RWPE2 (cell line): ENCODE results near the gene INSIG1.

ENCODE experiments used
- ATAC-seq: fragments of 200-7000 bp; cut with Tn5 transposase; 3 replicates; pipeline ENCODE4 v1.9.1; 2021; ENCODE audit warnings: low read depth
- DNase-seq: peaks from one replicate; pipeline ENCODE4 v3.0.0-alpha.2; 2020; ENCODE audit warnings: low spot score
- H3K27ac ChIP-seq: fragments of 450-650 bp; 2 replicates; pipeline ENCODE4 v1.5.1; 2017; ENCODE audit warnings: mild to moderate bottlenecking; ENCODE audit not compliant: poor library complexity, severe bottlenecking
- H3K27me3 ChIP-seq: fragments of 250-450 bp; sonication (Bioruptor Pico); 2 replicates; pipeline ENCODE4 v1.5.1; 2021; ENCODE audit warnings: mild to moderate bottlenecking, moderate library complexity; ENCODE audit not compliant: insufficient read depth, poor library complexity, severe bottlenecking
- H3K36me3 ChIP-seq: fragments of 250-450 bp; sonication (Bioruptor Pico); 2 replicates; pipeline ENCODE4 v1.5.1; 2020; ENCODE audit warnings: low read depth, mild to moderate bottlenecking, moderate library complexity
- H3K4me1 ChIP-seq: fragments of 250-450 bp; sonication (Bioruptor Pico); 2 replicates; pipeline ENCODE4 v1.5.1; 2021; ENCODE audit warnings: mild to moderate bottlenecking, moderate library complexity; ENCODE audit not compliant: insufficient read depth, poor library complexity, severe bottlenecking
- H3K4me3 ChIP-seq: fragments of 250-450 bp; sonication (Bioruptor Pico); 2 replicates; pipeline ENCODE4 v1.5.1; 2021; ENCODE audit warnings: mild to moderate bottlenecking, moderate library complexity; ENCODE audit not compliant: severe bottlenecking
- H3K9me3 ChIP-seq: fragments of 250-450 bp; sonication (Bioruptor Pico); 2 replicates; pipeline ENCODE4 v1.5.1; 2021; ENCODE audit warnings: mild to moderate bottlenecking, moderate library complexity; ENCODE audit not compliant: severe bottlenecking
- CTCF ChIP-seq: fragments of 450-650 bp; IDR thresholded peaks from one replicate; pipeline ENCODE4 v1.5.1; 2017; ENCODE audit warnings: mild to moderate bottlenecking, moderate library complexity; ENCODE audit not compliant: poor library complexity, severe bottlenecking

Gene INSIG1

GRCh38 chr7:155282671-155283070 lies 15.0 kb upstream of the INSIG1 start:
- Histone ChIP-seq H3K4me1 (no peaks in the 10 kb centered on the region), H3K27ac (no peak overlapping the region), H3K27me3 (no peaks in the 10 kb centered on the region), H3K36me3 (no peaks in the 10 kb centered on the region), H3K4me3 (no peak overlapping the region), H3K9me3 (no peaks in the 10 kb centered on the region)
- no peak for DNase-seq
- no peak for TF ChIP-seq CTCF
- no peak for ATAC-seq

GRCh38 chr7:155283565-155284194 lies 14.0 kb upstream of the INSIG1 start:
- no peaks in the 10 kb centered on the region for H3K4me1 ChIP-seq
- no peaks in the 10 kb centered on the region for H3K36me3 ChIP-seq
- ATAC-seq (no peak), DNase-seq (no peak)
- H3K9me3 ChIP-seq: no peaks in the 10 kb centered on the region
- no peak for TF ChIP-seq CTCF
- no peaks in the 10 kb centered on the region for H3K27me3 ChIP-seq
- no peak overlapping the region for H3K4me3 ChIP-seq
- H3K27ac ChIP-seq: no peak overlapping the region

GRCh38 chr7:155284496-155285274 lies 13.0 kb upstream of the INSIG1 start:
- Histone ChIP-seq H3K27ac (no peak overlapping the region), H3K36me3 (no peaks in the 10 kb centered on the region), H3K27me3 (no peaks in the 10 kb centered on the region), H3K4me1 (no peaks in the 10 kb centered on the region), H3K4me3 (no peak overlapping the region), H3K9me3 (no peaks in the 10 kb centered on the region)
- no peak for ATAC-seq
- TF ChIP-seq CTCF: no peak
- DNase-seq: no peak

GRCh38 chr7:155285423-155285822 lies 12.3 kb upstream of the INSIG1 start:
- TF ChIP-seq CTCF: no peak
- no peak for ATAC-seq
- Histone ChIP-seq H3K27ac (no peak overlapping the region), H3K27me3 (no peaks in the 10 kb centered on the region), H3K4me1 (no peaks in the 10 kb centered on the region), H3K36me3 (no peaks in the 10 kb centered on the region), H3K9me3 (no peaks in the 10 kb centered on the region), H3K4me3 (no peak overlapping the region)
- no peak for DNase-seq

- H3K27me3 ChIP-seq: no peaks in the 10 kb centered on the region
- H3K9me3 ChIP-seq: no peaks in the 10 kb centered on the region
- no peak for TF ChIP-seq CTCF
- H3K27ac ChIP-seq: no peak overlapping the region
- H3K36me3 ChIP-seq: no peaks in the 10 kb centered on the region
- DNase-seq (no peak), ATAC-seq (no peak)
- H3K4me3 ChIP-seq: no peak overlapping the region
- peaks cover under 1% of the 10 kb centered on the region for H3K4me1 ChIP-seq
Measured at GRCh38 chr7:155285833-155286232, 11.8 kb upstream of the INSIG1 start.
